ENCODE measurements around the gene PSMD11. TPM values are rescaled to one million over a fixed set of nuclear protein-coding genes. Genes with fewer than 3 reads are reported as not detected.

PSMD11 gene
- total RNA-seq, 1 experiment from 2014 or later: 169 TPM

GRCh38 chr17:32496395-32497073 lies 52.2 kb downstream of the PSMD11 start:
- DNase-seq: no peak
- Mint-ChIP-seq H3K27ac (no peak overlapping the region), H3K4me1 (peaks cover 28 to 30% of the 10 kb centered on the region in 2 experiments), H3K36me3 (ENCODE audit: insufficient read depth in 1 of 3, low read depth in 3 of 3) (peaks cover 0 to 3% (median 0%) of the 10 kb centered on the region in 3 experiments; a peak in 3 of 7 replicates), H3K27me3 (ENCODE audit: low read depth) (no peaks in the 10 kb centered on the region), H3K9me3 (no peaks in the 10 kb centered on the region), H3K4me3 (no peak overlapping the region)
- no peak for TF ChIP-seq CTCF (conservative IDR thresholded peaks at IDR 0.05)
- no peak overlapping the region for H4K91ac ChIP-seq (ENCODE audit: insufficient read length, low read depth, low read length)
- H3K56ac ChIP-seq (ENCODE audit: insufficient read length, low read depth, low read length): no peak overlapping the region
- no peak overlapping the region for H3K18ac ChIP-seq (ENCODE audit: insufficient read length, low read depth, low read length)
- H3K14ac ChIP-seq (ENCODE audit: insufficient read depth, low read length): no peak overlapping the region
- no peaks in the 10 kb centered on the region for H3K79me2 ChIP-seq (ENCODE audit: insufficient read depth, low read length)
- no peak overlapping the region for H3T11ph ChIP-seq (ENCODE audit: low read length)
- no CpG with 5 or more reads among the region's 16 CpGs for WGBS (ENCODE audit: extremely low coverage, insufficient read length, low lambda C conversion rate)
- no peak overlapping the region for H3K4me2 ChIP-seq (ENCODE audit: insufficient read depth, insufficient read length, low read length)
- no peaks in the 10 kb centered on the region for H3K23me2 ChIP-seq (ENCODE audit: insufficient read length, low read depth, low read length, poor library complexity, severe bottlenecking)
- H2BK20ac ChIP-seq (ENCODE audit: low read depth, low read length, poor library complexity, severe bottlenecking): no peak overlapping the region
- no peak overlapping the region for H3K23ac ChIP-seq (ENCODE audit: insufficient read length, low read depth, low read length)
- H2BK12ac ChIP-seq (ENCODE audit: insufficient read length, low read depth, low read length): no peak overlapping the region
- no peak overlapping the region for H4K8ac ChIP-seq (replicated peaks; ENCODE audit: insufficient read length, low read depth, low read length)
- no peak overlapping the region for H3K4ac ChIP-seq (ENCODE audit: low read depth, low read length)
- H2BK5ac ChIP-seq (ENCODE audit: insufficient read length, low read length): no peak overlapping the region
- no peak overlapping the region for H3K9ac ChIP-seq (ENCODE audit: extremely low read depth, insufficient read length, low read length)
- H3K27ac ChIP-seq (ENCODE audit: insufficient read length, low read depth, low read length): no peak overlapping the region
- no peaks in the 10 kb centered on the region for H4K20me1 ChIP-seq (ENCODE audit: control insufficient read depth, insufficient read depth, insufficient read length)
- no peaks in the 10 kb centered on the region for H3K9me3 ChIP-seq (ENCODE audit: control insufficient read depth, low read depth, low read length)
- no peaks in the 10 kb centered on the region for H3K4me1 ChIP-seq (ENCODE audit: insufficient read depth, low read length)
- no peak overlapping the region for H2BK120ac ChIP-seq (ENCODE audit: low read depth, low read length, poor library complexity, severe bottlenecking)
- H2AFZ ChIP-seq (ENCODE audit: low read length): no peak overlapping the region
- H2AK5ac ChIP-seq (ENCODE audit: insufficient read length, low read length): no peak overlapping the region
- no peak overlapping the region for H2BK15ac ChIP-seq (ENCODE audit: low read depth, low read length)
- no peaks in the 10 kb centered on the region for H3K27me3 ChIP-seq (ENCODE audit: insufficient read depth, low read length)
- H4K5ac ChIP-seq (ENCODE audit: insufficient read length, low read depth, low read length): no peak overlapping the region
- H3K79me1 ChIP-seq (ENCODE audit: insufficient read depth, low read depth, low read length, poor library complexity, severe bottlenecking): no peaks in the 10 kb centered on the region
